T-cell (primary cell): ENCODE results near the gene KCTD6. TPM values are rescaled to one million over a fixed set of nuclear protein-coding genes. Genes with fewer than 3 reads are reported as not detected.

Experiments used
- ATAC-seq, 4 experiments: fragments of 200-7000 bp in 3 of 4; fragments of 150-1000 bp in 1 of 4; cut with Tn5 transposase; replicated peaks in 1 of 4; 1 replicate in 3 of 4; 2 replicates in 1 of 4; pipeline ENCODE4 v1.10.0; 2021; ENCODE audit warnings: moderate library complexity in 3 of 4, mild to moderate bottlenecking in 2 of 4, moderate number of reproducible peaks in 1 of 4
- CTCF ChIA-PET, 2 donors: fragments of 300-600 bp; sonication (Branson Sonifier 250); formaldehyde crosslinking; loops; one replicate each; lab custom pipeline; 2022; ENCODE audit warnings: antibody characterized with exemption in 2 of 2; lab: Charles Lee
- POLR2A ChIA-PET, 2 donors: fragments of 300-600 bp; sonication (Branson Sonifier 250); formaldehyde crosslinking; loops; one replicate each; lab custom pipeline; 2022; ENCODE audit warnings: antibody characterized with exemption in 2 of 2; lab: Charles Lee
- DNase-seq, 35 experiments: peaks; one replicate each; pipeline versions ENCODE4 v3.0.0 to v3.0.0-alpha.2; 2013 to 2023
- H3K27ac ChIP-seq: one replicate; pipeline ENCODE4 v1.5.1; 2013; ENCODE audit warnings: low read length
- H3K27me3 ChIP-seq, 2 experiments: replicated peaks in 1 of 2; 1 replicate in 1 of 2; 2 replicates in 1 of 2; pipeline versions ENCODE4 v1.6.1 to v1.7.0; 2013; ENCODE audit warnings: low read length in 1 of 2, mixed read lengths in 1 of 2; ENCODE audit not compliant: control insufficient read depth in 2 of 2, insufficient read depth in 2 of 2; ENCODE audit errors: extremely low read depth in 1 of 2
- H3K36me3 ChIP-seq, 2 donors: 1 replicate in 1 of 2; 2 replicates in 1 of 2; pipeline versions ENCODE4 v1.6.1 to v1.7.0; 2013; ENCODE audit warnings: low read length in 1 of 2; ENCODE audit not compliant: control insufficient read depth in 2 of 2, insufficient read depth in 1 of 2; ENCODE audit errors: extremely low read depth in 1 of 2
- H3K4me1 ChIP-seq, 2 experiments: 1 replicate in 1 of 2; 2 replicates in 1 of 2; pipeline versions ENCODE4 v1.6.1 to v1.7.0; 2013; ENCODE audit warnings: low read length in 2 of 2, mixed read lengths in 1 of 2; ENCODE audit not compliant: insufficient read depth in 2 of 2, control insufficient read depth in 1 of 2; ENCODE audit errors: extremely low read depth in 1 of 2
- H3K4me3 ChIP-seq, 2 donors: 1 replicate in 1 of 2; 2 replicates in 1 of 2; pipeline versions ENCODE4 v1.5.1 to v1.7.0; 2013; ENCODE audit warnings: mild to moderate bottlenecking in 2 of 2, low read length in 1 of 2, moderate library complexity in 1 of 2; ENCODE audit not compliant: control insufficient read depth in 1 of 2; ENCODE audit errors: extremely low read depth in 1 of 2
- H3K9me3 ChIP-seq: 2 replicates; pipeline ENCODE4 v1.7.0; 2013
- H3K27ac Mint-ChIP-seq, 2 donors: one replicate each; pipeline ENCODE4 v1.8.0; 2020 to 2021; ENCODE audit warnings: mild to moderate bottlenecking in 2 of 2, mixed read lengths in 2 of 2
- H3K27me3 Mint-ChIP-seq, 2 donors: one replicate each; pipeline ENCODE4 v1.8.0; 2021 to 2022; ENCODE audit warnings: mixed read lengths in 2 of 2
- H3K36me3 Mint-ChIP-seq: one replicate; pipeline ENCODE4 v1.8.0; 2021; ENCODE audit warnings: mixed read lengths
- H3K4me1 Mint-ChIP-seq, 3 donors: one replicate each; pipeline ENCODE4 v1.8.0; 2020 to 2022; ENCODE audit warnings: mixed read lengths in 3 of 3, mild to moderate bottlenecking in 1 of 3
- H3K4me3 Mint-ChIP-seq, 3 donors: one replicate each; pipeline ENCODE4 v1.8.0; 2020 to 2022; ENCODE audit warnings: mild to moderate bottlenecking in 3 of 3, mixed read lengths in 3 of 3, moderate library complexity in 3 of 3
- H3K9me3 Mint-ChIP-seq, 3 donors: one replicate each; pipeline ENCODE4 v1.8.0; 2020 to 2022; ENCODE audit warnings: mixed read lengths in 3 of 3
- WGBS: methylation state at CpG from one replicate; pipeline ENCODE4 v1.1.5; 2013; ENCODE audit warnings: missing lambda C conversion rate; ENCODE audit not compliant: insufficient coverage; 5-methylcytosine and 5-hydroxymethylcytosine counted together
- total RNA-seq, 35 experiments: library from RNA in 6 of 35; stranded (reverse) in 6 of 35; fragments of 120-200 nt in 1 of 35; gene quantifications; one replicate each; pipeline versions ENCODE4 v1.2.1 to v1.2.4 and lab custom pipeline; 2013 to 2026

Gene KCTD6
- total RNA-seq, 5 donors from 2014 or later (not counting 1 experiment from before 2014, with no cell fraction given) = 6.6 to 9.4 (median 7.8) TPM

GRCh38 chr3:58492494-58492905 is 604 bp downstream of the KCTD6 start:
- peaks cover 17 to 21% of the 10 kb centered on the region in 2 experiments for H3K4me1 ChIP-seq
- peaks cover 0 to 3% of the 10 kb centered on the region in 2 experiments for H3K27me3 ChIP-seq
- peak in 1 of 4 experiments; percentile 19 for ATAC-seq
- H3K36me3 ChIP-seq = no peaks in the 10 kb centered on the region
- peak overlapping the region; percentile 81 to 88 for H3K27ac Mint-ChIP-seq
- no peaks in the 10 kb centered on the region for H3K27me3 Mint-ChIP-seq
- DNase-seq = peak in 24 of 35 experiments; percentile 9 to 46 (median 20)
- ChIA-PET POLR2A (no interaction called here), CTCF (interaction anchor here (0.8 to 5.1 kb wide), 14 partner anchors 9 to 186 kb away, joined by 3 to 53 read pairs (median 4); partner anchors contain the start of genes PDHB (in 2 of the 2), HTD2 (in 1 of the 2), PXK (in 1 of the 2) and RPP14 (in 1 of the 2))
- H3K27ac ChIP-seq = peak overlapping the region; percentile 57
- WGBS = 0% methylated on average over 14 of the region's 15 CpGs
- peak overlapping the region; percentile 81 to 83 for H3K4me3 ChIP-seq
- peak overlapping the region; percentile 88 to 92 (median 91) for H3K4me3 Mint-ChIP-seq
- no peaks in the 10 kb centered on the region for H3K9me3 ChIP-seq
- no peaks in the 10 kb centered on the region for H3K36me3 Mint-ChIP-seq
- H3K9me3 Mint-ChIP-seq = no peaks in the 10 kb centered on the region
- H3K4me1 Mint-ChIP-seq = peaks cover 60 to 68% (median 64%) of the 10 kb centered on the region in 3 donors

- CTCF ChIA-PET = interaction anchor here (1.0 to 5.1 kb wide), 4 partner anchors 10 to 188 kb away, joined by 3 to 53 read pairs (median 4); partner anchors contain the start of genes HTD2 (in 2 of the 2), RPP14 (in 2 of the 2) and PXK (in 1 of the 2)
- H3K27me3 ChIP-seq = no peaks in the 10 kb centered on the region
- H3K9me3 Mint-ChIP-seq = no peaks in the 10 kb centered on the region
- H3K9me3 ChIP-seq = no peaks in the 10 kb centered on the region
- H3K4me1 Mint-ChIP-seq = peaks cover 70 to 72% (median 71%) of the 10 kb centered on the region in 3 donors
- no peak overlapping the region for H3K4me3 ChIP-seq
- H3K27me3 Mint-ChIP-seq = no peaks in the 10 kb centered on the region
- H3K4me1 ChIP-seq = peaks cover 17 to 21% of the 10 kb centered on the region in 2 experiments
- DNase-seq (no peak), ATAC-seq (no peak)
- peaks cover 0 to 1% of the 10 kb centered on the region in 2 donors for H3K36me3 ChIP-seq
- peak overlapping the region in 1 of 2 donors; percentile 4 for H3K27ac Mint-ChIP-seq
- H3K4me3 Mint-ChIP-seq = peak overlapping the region; percentile 88 to 92 (median 91)
- no peak overlapping the region for H3K27ac ChIP-seq
- POLR2A ChIA-PET = interaction anchor here in 1 of 2 donors (0.5 kb wide), 1 partner anchor 230 kb away, joined by 7 read pairs; no protein-coding TSS in a partner anchor
- 67% methylated on average over 1 of the region's 3 CpGs for WGBS
- H3K36me3 Mint-ChIP-seq = peaks cover 2% of the 10 kb centered on the region
These were observed 2.2 kb downstream of the KCTD6 start for GRCh38 chr3:58494107-58494506.

GRCh38 chr3:58495101-58495500 is 3.2 kb downstream of the KCTD6 start:
- Mint-ChIP-seq H3K27me3 (no peaks in the 10 kb centered on the region), H3K9me3 (no peaks in the 10 kb centered on the region), H3K4me1 (peaks cover 70 to 71% (median 70%) of the 10 kb centered on the region in 3 donors), H3K27ac (no peak overlapping the region), H3K4me3 (no peak overlapping the region), H3K36me3 (peaks cover 7% of the 10 kb centered on the region)
- Histone ChIP-seq H3K4me1 (peaks cover 17 to 21% of the 10 kb centered on the region in 2 experiments), H3K9me3 (no peaks in the 10 kb centered on the region), H3K4me3 (no peak overlapping the region), H3K27me3 (no peaks in the 10 kb centered on the region), H3K27ac (no peak overlapping the region), H3K36me3 (peaks cover 0 to 4% of the 10 kb centered on the region in 2 donors)
- CTCF ChIA-PET = interaction anchor here (0.6 to 5.1 kb wide), 3 partner anchors 160 to 1658 kb away, joined by 3 to 53 read pairs (median 3); partner anchors contain the start of genes HTD2 (in 1 of the 2) and RPP14 (in 1 of the 2)
- DNase-seq (no peak), ATAC-seq (no peak)
- WGBS = 100% methylated on average over 1 of the region's 3 CpGs
- POLR2A ChIA-PET = interaction anchor here (0.7 kb wide), 3 partner anchors 24 to 140 kb away, joined by 3 to 6 read pairs (median 3); no protein-coding TSS in a partner anchor

- H3K36me3 ChIP-seq = peaks cover 0 to 10% of the 10 kb centered on the region in 2 donors
- POLR2A ChIA-PET = interaction anchor here in 1 of 2 donors (0.6 kb wide), 1 partner anchor 128 kb away, joined by 3 read pairs; no protein-coding TSS in a partner anchor
- peaks cover 15 to 17% of the 10 kb centered on the region in 2 experiments for H3K4me1 ChIP-seq
- Mint-ChIP-seq H3K4me3 (peak overlapping the region in 2 of 3 donors; percentile 10 to 16), H3K27ac (no peak overlapping the region), H3K36me3 (peaks cover 16% of the 10 kb centered on the region), H3K27me3 (no peaks in the 10 kb centered on the region), H3K4me1 (peaks cover 62 to 67% (median 65%) of the 10 kb centered on the region in 3 donors), H3K9me3 (no peaks in the 10 kb centered on the region)
- no peaks in the 10 kb centered on the region for H3K9me3 ChIP-seq
- DNase-seq (no peak), ATAC-seq (no peak)
- WGBS = no CpG with 5 or more reads among the region's 5 CpGs
- no peaks in the 10 kb centered on the region for H3K27me3 ChIP-seq
- CTCF ChIA-PET = no interaction called here
- H3K27ac ChIP-seq = no peak overlapping the region
- H3K4me3 ChIP-seq = no peak overlapping the region
These were observed 4.4 kb downstream of the KCTD6 start for GRCh38 chr3:58496206-58496857.

GRCh38 chr3:58497097-58497496 is 5.2 kb downstream of the KCTD6 start:
- no peak for DNase-seq
- Histone ChIP-seq H3K4me1 (peaks cover 12 to 17% of the 10 kb centered on the region in 2 experiments), H3K9me3 (no peaks in the 10 kb centered on the region), H3K4me3 (no peak overlapping the region), H3K27me3 (no peaks in the 10 kb centered on the region), H3K36me3 (peaks cover 0 to 17% of the 10 kb centered on the region in 2 donors), H3K27ac (no peak overlapping the region)
- no peak overlapping the region for H3K27ac Mint-ChIP-seq
- ATAC-seq = no peak
- H3K4me3 Mint-ChIP-seq = no peak overlapping the region
- POLR2A ChIA-PET = no interaction called here
- H3K9me3 Mint-ChIP-seq = no peaks in the 10 kb centered on the region
- no peaks in the 10 kb centered on the region for H3K27me3 Mint-ChIP-seq
- WGBS = no CpG with 5 or more reads among the region's 1 CpG
- CTCF ChIA-PET = no interaction called here
- H3K36me3 Mint-ChIP-seq = peaks cover 22% of the 10 kb centered on the region
- peaks cover 62 to 64% (median 62%) of the 10 kb centered on the region in 3 donors for H3K4me1 Mint-ChIP-seq

GRCh38 chr3:58502872-58503271 is 11.0 kb downstream of the KCTD6 start:
- Mint-ChIP-seq H3K9me3 (no peaks in the 10 kb centered on the region), H3K4me3 (no peak overlapping the region), H3K27ac (no peak overlapping the region), H3K27me3 (no peaks in the 10 kb centered on the region), H3K4me1 (peaks cover 14 to 16% (median 14%) of the 10 kb centered on the region in 3 donors), H3K36me3 (peaks cover 34% of the 10 kb centered on the region)
- POLR2A ChIA-PET = interaction anchor here in 1 of 2 donors (0.6 kb wide), 2 partner anchors 22 to 192 kb away, joined by 3 to 5 read pairs; no protein-coding TSS in a partner anchor
- DNase-seq = no peak
- H3K4me1 ChIP-seq = no peaks in the 10 kb centered on the region
- no peak overlapping the region for H3K4me3 ChIP-seq
- no peak overlapping the region for H3K27ac ChIP-seq
- no peak for ATAC-seq
- H3K36me3 ChIP-seq = peaks cover 0 to 23% of the 10 kb centered on the region in 2 donors
- no peaks in the 10 kb centered on the region for H3K27me3 ChIP-seq
- no peaks in the 10 kb centered on the region for H3K9me3 ChIP-seq
- WGBS = no CpG with 5 or more reads among the region's 1 CpG
- CTCF ChIA-PET = no interaction called here
